Omental fat pad (tissue), 4 donors: ENCODE results near the gene S100A4. TPM values are rescaled to one million over a fixed set of nuclear protein-coding genes. Genes with fewer than 3 reads are reported as not detected.
"Not testable (repeated sequence)": the region's sequence is repeated elsewhere in the genome, so short reads cannot be mapped to it uniquely, and the experiment has no call there.

ENCODE experiments used
- ATAC-seq: fragments of 150-250 bp; one replicate; pipeline ENCODE4 v1.9.1; 2016; ENCODE audit warnings: mild to moderate bottlenecking, moderate library complexity; ENCODE audit not compliant: low FRiP score
- DNase-seq: peaks from one replicate; pipeline ENCODE4 v3.0.0-alpha.2; 2019; ENCODE audit warnings: low spot score
- total RNA-seq, 4 donors: library from RNA; depleted of rRNA; stranded (reverse); fragments of >200 nt; gene quantifications; one replicate each; pipeline ENCODE4 v1.1.0, GENCODE V29; 2016
- TF ChIP-seq, protein P1 (sequence below), 3 donors: fragments of 450-650 bp; IDR thresholded peaks; one replicate each; pipeline ENCODE4 v1.5.1; 2016 to 2017; ENCODE audit warnings: antibody characterized with exemption in 3 of 3, mild to moderate bottlenecking in 3 of 3, moderate library complexity in 2 of 3

S100A4 gene
- total RNA-seq, 4 donors from 2014 or later = 323 to 723 (median 337) TPM

DNA sequence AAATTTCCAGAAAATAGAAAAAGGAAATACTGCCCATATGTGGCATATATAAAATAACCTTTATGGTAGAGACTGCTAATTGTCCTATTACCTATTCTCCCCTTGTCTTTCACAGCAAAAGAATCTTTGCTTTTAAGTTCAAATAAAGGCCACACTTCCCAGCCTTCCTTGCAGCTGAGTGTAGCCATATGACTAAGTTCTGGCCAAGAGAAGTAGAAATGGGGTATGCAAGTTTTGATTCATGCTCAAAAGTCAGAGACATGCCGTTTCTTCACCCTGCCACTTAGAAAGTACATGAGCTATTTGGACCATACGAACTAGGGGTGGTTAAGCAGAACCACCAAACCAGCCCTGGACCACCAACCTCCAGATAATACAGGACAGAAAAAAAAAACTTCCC is 38.4 kb upstream of the S100A4 start:
- ATAC-seq = no peak

DNA sequence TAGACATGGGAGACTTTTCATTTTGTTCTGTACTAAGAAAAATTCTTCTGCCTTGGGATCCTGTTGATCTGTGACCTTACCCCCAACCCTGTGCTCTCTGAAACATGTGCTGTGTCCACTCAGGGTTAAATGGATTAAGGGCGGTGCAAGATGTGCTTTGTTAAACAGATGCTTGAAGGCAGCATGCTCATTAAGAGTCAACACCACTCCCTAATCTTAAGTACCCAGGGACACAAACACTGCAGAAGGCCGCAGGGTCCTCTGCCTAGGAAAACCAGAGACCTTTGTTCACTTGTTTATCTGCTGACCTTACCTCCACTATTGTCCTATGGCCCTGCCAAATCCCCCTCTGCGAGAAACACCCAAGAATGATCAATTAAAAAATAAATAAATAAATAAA is 37.9 kb upstream of the S100A4 start:
- not testable (repeated sequence) for ATAC-seq, DNase-seq

More for the DNA sequence above, 38.4 kb upstream of the S100A4 start:
- no peak for DNase-seq
- TF ChIP-seq, protein P1, sequence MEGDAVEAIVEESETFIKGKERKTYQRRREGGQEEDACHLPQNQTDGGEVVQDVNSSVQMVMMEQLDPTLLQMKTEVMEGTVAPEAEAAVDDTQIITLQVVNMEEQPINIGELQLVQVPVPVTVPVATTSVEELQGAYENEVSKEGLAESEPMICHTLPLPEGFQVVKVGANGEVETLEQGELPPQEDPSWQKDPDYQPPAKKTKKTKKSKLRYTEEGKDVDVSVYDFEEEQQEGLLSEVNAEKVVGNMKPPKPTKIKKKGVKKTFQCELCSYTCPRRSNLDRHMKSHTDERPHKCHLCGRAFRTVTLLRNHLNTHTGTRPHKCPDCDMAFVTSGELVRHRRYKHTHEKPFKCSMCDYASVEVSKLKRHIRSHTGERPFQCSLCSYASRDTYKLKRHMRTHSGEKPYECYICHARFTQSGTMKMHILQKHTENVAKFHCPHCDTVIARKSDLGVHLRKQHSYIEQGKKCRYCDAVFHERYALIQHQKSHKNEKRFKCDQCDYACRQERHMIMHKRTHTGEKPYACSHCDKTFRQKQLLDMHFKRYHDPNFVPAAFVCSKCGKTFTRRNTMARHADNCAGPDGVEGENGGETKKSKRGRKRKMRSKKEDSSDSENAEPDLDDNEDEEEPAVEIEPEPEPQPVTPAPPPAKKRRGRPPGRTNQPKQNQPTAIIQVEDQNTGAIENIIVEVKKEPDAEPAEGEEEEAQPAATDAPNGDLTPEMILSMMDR (IDR thresholded peaks at IDR 0.05) = no peak

DNA sequence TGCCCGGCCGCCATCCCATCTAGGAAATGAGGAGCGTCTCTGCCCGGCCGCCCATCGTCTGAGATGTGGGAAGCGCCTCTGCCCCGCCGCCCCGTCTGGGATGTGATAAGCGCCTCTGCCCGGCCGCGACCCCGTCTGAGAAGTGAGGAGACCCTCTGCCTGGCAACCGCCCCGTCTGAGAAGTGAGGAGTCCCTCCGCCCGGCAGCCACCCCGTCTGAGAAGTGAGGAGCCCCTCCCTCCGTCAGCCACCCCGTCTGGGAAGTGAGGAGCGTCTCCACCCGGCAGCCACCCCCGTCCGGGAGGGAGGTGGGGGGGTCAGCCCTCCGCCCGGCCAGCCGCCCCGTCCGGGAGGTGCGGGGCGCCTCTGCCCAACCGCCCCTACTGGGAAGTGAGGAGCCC is 37.2 kb upstream of the S100A4 start:
- DNase-seq, ATAC-seq: not testable (repeated sequence)

DNA sequence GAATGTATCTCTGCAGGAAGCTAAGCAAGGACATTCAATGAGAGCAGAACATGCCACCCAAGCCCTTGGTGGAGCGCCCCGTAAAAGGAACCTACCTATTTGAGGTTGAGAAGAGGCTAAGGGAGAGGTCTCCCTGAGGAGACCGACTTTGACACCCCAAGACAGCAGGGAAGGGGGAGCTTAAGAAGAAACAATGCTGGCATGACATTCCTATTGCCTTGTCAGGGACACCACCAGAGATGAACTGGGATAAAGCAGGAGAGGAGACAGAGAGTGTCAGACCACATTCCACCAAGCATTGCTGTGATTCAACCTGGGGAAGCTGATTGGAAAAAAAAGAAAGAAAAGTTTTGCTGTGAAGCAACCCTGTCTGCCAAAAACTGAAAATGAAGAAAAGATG is 33.3 kb upstream of the S100A4 start:
- no peak for ATAC-seq
- TF ChIP-seq, protein P1 (IDR thresholded peaks at IDR 0.05) = no peak
- no peak for DNase-seq

DNA sequence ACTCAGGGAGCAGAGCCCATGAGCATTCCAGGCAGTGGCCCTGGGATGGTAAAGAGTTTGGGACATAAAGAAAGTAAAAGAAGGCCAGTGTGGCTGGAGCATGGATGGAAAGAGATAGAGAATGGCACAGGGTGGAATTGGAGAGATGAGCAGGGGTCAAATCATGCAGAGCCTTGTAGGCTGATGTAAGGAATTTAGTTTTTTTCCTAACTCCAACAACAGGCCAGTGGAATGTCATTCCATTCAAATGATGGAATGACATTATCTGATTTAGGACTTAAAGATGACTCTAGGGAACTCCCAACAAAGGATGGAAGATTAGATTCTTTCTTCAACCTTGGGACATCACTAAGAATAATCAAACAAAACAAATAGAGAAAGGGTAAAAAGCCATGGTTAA is 32.9 kb upstream of the S100A4 start:
- no peak for DNase-seq
- no peak for ATAC-seq
- TF ChIP-seq, protein P1 (IDR thresholded peaks at IDR 0.05) = no peak

DNA sequence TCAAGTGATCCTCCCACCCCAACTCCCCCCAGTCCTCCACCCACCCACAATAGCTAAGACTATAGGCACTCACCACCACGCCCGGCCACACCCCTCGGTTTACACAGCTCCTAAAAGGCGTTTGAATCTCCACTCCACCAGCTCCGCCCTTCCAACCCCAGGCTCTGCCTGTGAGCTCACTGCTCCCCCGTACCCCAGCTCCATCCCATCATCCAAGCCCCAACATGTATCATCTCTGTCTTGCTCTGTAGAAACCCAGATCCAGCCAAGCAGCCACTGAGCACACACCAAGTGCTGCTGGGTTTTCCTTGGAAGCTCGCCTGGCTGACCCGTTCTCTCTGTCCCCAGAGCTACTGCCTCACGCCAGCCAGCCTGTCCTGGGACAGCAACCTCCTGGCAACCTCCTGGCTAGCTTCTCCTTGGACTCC is 32.0 kb upstream of the S100A4 start:
- TF ChIP-seq, protein P1 (IDR thresholded peaks at IDR 0.05) = no peak
- no peak for DNase-seq
- ATAC-seq = peak; percentile 28

DNA sequence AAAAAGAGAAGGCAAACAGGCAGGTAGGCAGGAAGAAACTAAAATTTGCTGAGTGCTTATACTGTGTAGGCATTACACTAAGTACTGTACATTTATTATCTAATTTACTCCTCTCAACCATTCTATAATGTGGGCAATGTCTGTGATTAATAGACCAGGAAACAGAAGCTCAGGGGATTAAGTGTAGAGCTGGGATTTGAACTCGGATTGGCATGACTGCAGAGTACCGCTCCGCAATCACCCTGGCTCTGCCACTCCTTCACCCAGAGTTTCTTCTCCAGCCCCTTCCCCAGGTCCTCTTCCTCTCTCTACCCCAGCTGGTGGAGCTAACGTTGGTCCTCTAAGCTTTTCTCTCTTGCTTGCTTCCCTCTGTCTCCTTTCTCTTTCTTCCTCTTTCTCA is 31.5 kb upstream of the S100A4 start:
- no peak for DNase-seq
- no peak for ATAC-seq
- TF ChIP-seq, protein P1 (IDR thresholded peaks at IDR 0.05) = no peak

DNA sequence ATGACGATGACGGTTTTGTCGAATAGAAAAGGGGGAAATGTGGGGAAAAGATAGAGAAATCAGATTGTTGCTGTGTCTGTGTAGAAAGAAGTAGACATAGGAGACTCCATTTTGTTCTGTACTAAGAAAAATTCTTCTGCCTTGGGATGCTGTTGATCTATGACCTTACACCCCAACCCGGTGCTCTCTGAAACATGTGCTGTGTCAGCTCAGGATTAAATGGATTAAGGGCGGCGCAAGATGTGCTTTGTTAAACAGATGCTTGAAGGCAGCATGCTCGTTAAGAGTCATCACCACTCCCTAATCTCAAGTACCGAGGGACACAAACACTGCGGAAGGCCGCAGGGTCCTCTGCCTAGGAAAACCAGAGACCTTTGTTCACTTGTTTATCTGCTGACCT is 29.9 kb upstream of the S100A4 start:
- not testable (repeated sequence) for ATAC-seq, DNase-seq

DNA sequence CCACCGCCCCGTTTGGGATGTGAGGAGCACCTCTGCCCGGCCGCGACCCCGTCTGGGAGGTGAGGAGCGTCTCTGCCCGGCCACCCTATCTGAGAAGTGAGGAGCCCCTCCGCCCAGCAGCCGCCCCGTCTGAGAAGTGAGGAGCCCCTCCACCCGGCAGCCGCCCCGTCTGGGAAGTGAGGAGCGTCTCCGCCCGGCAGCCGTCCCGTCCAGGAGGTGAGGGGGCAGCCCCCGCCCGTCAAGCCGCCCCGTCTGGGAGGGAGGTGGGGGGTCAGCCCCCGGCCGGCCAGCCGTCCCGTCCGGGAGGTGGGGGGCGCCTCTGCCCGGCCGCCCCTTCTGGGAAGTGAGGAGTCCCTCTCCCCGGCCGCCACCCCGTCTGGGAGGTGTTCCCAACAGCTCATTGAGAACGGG is 29.5 kb upstream of the S100A4 start:
- ATAC-seq, DNase-seq: not testable (repeated sequence)
